ENCODE results near the gene ACADSB. TPM values are rescaled to one million over a fixed set of nuclear protein-coding genes. Genes with fewer than 3 reads are reported as not detected.

Gene ACADSB
- polyA plus RNA-seq, 3 donors, result 3.9 to 14.7 (median 7.5) TPM

- Histone ChIP-seq H3K4me3 (replicated peaks in 1 of 3; ENCODE audit: low read depth in 2 of 3, low read length in 3 of 3) (no peak overlapping the region), H3K9ac (ENCODE audit: insufficient read depth, low read length, poor library complexity, severe bottlenecking) (no peak overlapping the region), H3K9me3 (replicated peaks in 1 of 2; ENCODE audit: control insufficient read depth in 1 of 2, insufficient read depth in 1 of 2, low read length in 2 of 2) (no peaks in the 10 kb centered on the region), H3K36me3 (replicated peaks in 1 of 2; ENCODE audit: control insufficient read depth in 1 of 2, insufficient read depth in 2 of 2, low read length in 2 of 2) (no peaks in the 10 kb centered on the region), H3K4me1 (ENCODE audit: control insufficient read depth in 1 of 2, insufficient read depth in 2 of 2, low read length in 2 of 2) (no peaks in the 10 kb centered on the region), H4K20me1 (ENCODE audit: insufficient read depth, low read length) (no peaks in the 10 kb centered on the region), H2AFZ (ENCODE audit: insufficient read depth, low read depth, low read length, poor library complexity, severe bottlenecking) (no peak overlapping the region), H3K27ac (ENCODE audit: low read depth in 1 of 2, low read length in 2 of 2) (no peak overlapping the region), H3K79me2 (ENCODE audit: insufficient read depth, low read length) (no peaks in the 10 kb centered on the region), H3K27me3 (ENCODE audit: control insufficient read depth in 2 of 2, insufficient read depth in 2 of 2, low read length in 2 of 2) (no peaks in the 10 kb centered on the region), H3K4me2 (replicated peaks; ENCODE audit: extremely low read depth, low read length, poor library complexity, severe bottlenecking) (no peak overlapping the region)
- no peaks in the 10 kb centered on the region for H3K36me3 Mint-ChIP-seq
- no peak overlapping the region for H3K4me3 Mint-ChIP-seq
- no peak for DNase-seq
- 48% methylated on average over 2 of the region's 2 CpGs for WGBS (ENCODE audit: insufficient coverage)
- intact Hi-C loops (cut with micrococcal nuclease), result no loop called here
- TF ChIP-seq CTCF (IDR thresholded peaks at IDR 0.05), result no peak
- peaks cover 2 to 13% (median 12%) of the 10 kb centered on the region in 3 donors for H3K27me3 Mint-ChIP-seq (ENCODE audit: low read depth in 3 of 3)
- no peaks in the 10 kb centered on the region for H3K4me1 Mint-ChIP-seq
- no peak overlapping the region for H3K27ac Mint-ChIP-seq
- H3K9me3 Mint-ChIP-seq, result peaks cover 0 to 6% (median 0%) of the 10 kb centered on the region in 7 donors
Measured at GRCh38 chr10:123102673-123103072, 93.9 kb downstream of the ACADSB start.

- H3K4me3 Mint-ChIP-seq, result no peak overlapping the region
- peaks cover 2 to 19% (median 15%) of the 10 kb centered on the region in 3 donors for H3K27me3 Mint-ChIP-seq (ENCODE audit: low read depth in 3 of 3)
- Histone ChIP-seq H2AFZ (ENCODE audit: insufficient read depth, low read depth, low read length, poor library complexity, severe bottlenecking) (no peak overlapping the region), H3K9ac (ENCODE audit: insufficient read depth, low read length, poor library complexity, severe bottlenecking) (no peak overlapping the region), H3K27ac (ENCODE audit: low read depth in 1 of 2, low read length in 2 of 2) (no peak overlapping the region), H3K36me3 (replicated peaks in 1 of 2; ENCODE audit: control insufficient read depth in 1 of 2, insufficient read depth in 2 of 2, low read length in 2 of 2) (no peaks in the 10 kb centered on the region), H3K79me2 (ENCODE audit: insufficient read depth, low read length) (no peaks in the 10 kb centered on the region), H3K4me2 (replicated peaks; ENCODE audit: extremely low read depth, low read length, poor library complexity, severe bottlenecking) (no peak overlapping the region), H4K20me1 (ENCODE audit: insufficient read depth, low read length) (no peaks in the 10 kb centered on the region), H3K4me3 (replicated peaks in 1 of 3; ENCODE audit: low read depth in 2 of 3, low read length in 3 of 3) (no peak overlapping the region), H3K4me1 (ENCODE audit: control insufficient read depth in 1 of 2, insufficient read depth in 2 of 2, low read length in 2 of 2) (no peaks in the 10 kb centered on the region), H3K9me3 (replicated peaks in 1 of 2; ENCODE audit: control insufficient read depth in 1 of 2, insufficient read depth in 1 of 2, low read length in 2 of 2) (no peaks in the 10 kb centered on the region), H3K27me3 (ENCODE audit: control insufficient read depth in 2 of 2, insufficient read depth in 2 of 2, low read length in 2 of 2) (no peaks in the 10 kb centered on the region)
- no peak for DNase-seq
- no peak for TF ChIP-seq CTCF (IDR thresholded peaks at IDR 0.05)
- intact Hi-C loops (cut with micrococcal nuclease), result no loop called here
- no peaks in the 10 kb centered on the region for H3K36me3 Mint-ChIP-seq
- H3K9me3 Mint-ChIP-seq, result peaks cover 0 to 13% (median 2%) of the 10 kb centered on the region in 7 donors
- 88% methylated on average over 6 of the region's 9 CpGs for WGBS (ENCODE audit: insufficient coverage)
- H3K4me1 Mint-ChIP-seq, result no peaks in the 10 kb centered on the region
- H3K27ac Mint-ChIP-seq, result no peak overlapping the region
Measured at GRCh38 chr10:123103944-123104343, 95.1 kb downstream of the ACADSB start.

Other genes starting within 250 kb of the ACADSB start
- gene CUZD1, start 163.1 kb upstream of the ACADSB start, polyA plus RNA-seq, result under 1 TPM in 2 of 3 donors, not detected in 1; 0.14 to 0.29 TPM
- 1 to 10 TPM in 2 of 3 donors, under 1 TPM in 1; 0.64 to 3.3 (median 2.3) TPM for gene FAM24B, start 129.4 kb upstream of the ACADSB start, polyA plus RNA-seq
- gene FAM24A, start 98.4 kb upstream of the ACADSB start, polyA plus RNA-seq, result not detected
- 1 to 10 TPM; 2.2 to 2.9 (median 2.7) TPM for gene C10orf88, start 54.8 kb upstream of the ACADSB start, polyA plus RNA-seq
- gene PSTK, start 28.6 kb upstream of the ACADSB start, polyA plus RNA-seq, result 1 to 10 TPM; 3.5 to 4.7 (median 4.2) TPM
- gene IKZF5, start 211 bp upstream of the ACADSB start, polyA plus RNA-seq, result 10 to 100 TPM in 1 of 3 donors, 1 to 10 TPM in 2; 8.6 to 12.8 (median 9.8) TPM
- not detected for gene HMX3, start 127.0 kb downstream of the ACADSB start, polyA plus RNA-seq
- gene HMX2, start 139.1 kb downstream of the ACADSB start, polyA plus RNA-seq, result not detected
- 10 to 100 TPM; 61.2 to 96.4 (median 80.4) TPM for gene BUB3, start 145.4 kb downstream of the ACADSB start, polyA plus RNA-seq

All from CD14-positive monocyte (primary cell).